Measurements from ENCODE around the gene NPLOC4. TPM values are rescaled to one million over a fixed set of nuclear protein-coding genes. Genes with fewer than 3 reads are reported as not detected.

The NPLOC4 gene
- total and polyA plus RNA-seq, 4 donors, result 30.1 to 98.0 (median 51.3) TPM

DNA sequence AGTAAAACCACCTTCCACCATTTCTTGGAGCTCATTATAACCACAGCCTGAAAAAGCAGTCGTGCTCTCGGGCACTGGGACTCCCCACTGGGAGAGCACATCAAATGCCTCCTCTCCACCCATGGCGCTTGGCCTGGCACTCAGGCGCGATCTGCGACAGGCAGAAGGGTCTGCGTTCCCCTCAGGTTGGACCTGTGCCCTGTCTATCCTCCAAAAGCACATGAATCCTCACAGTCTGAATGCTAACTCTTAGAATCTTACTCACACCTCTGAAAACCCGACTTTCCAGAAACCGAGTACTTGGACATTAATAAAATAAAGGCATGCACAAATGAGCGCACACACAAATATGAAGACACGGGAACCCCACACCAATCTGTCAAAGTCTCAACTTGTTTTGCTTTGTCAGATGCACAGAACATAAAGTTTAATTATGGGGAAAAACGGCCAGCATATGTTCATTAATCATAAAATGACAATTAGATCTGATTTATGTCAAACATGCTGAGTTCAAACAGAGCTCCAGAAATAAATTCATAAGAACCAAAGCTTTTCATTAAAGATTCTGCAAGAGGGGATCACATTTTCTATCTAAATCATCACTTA, 64.2 kb downstream of the NPLOC4 start:
- peaks cover 0 to 6% (median 6%) of the 10 kb centered on the region in 5 donors for H3K4me1 ChIP-seq (ENCODE audit: control insufficient read depth in 5 of 5, insufficient read depth in 5 of 5, low read length in 5 of 5)
- 93% methylated on average over 12 of the region's 12 CpGs for WGBS, 2 donors
- no peak for TF ChIP-seq CTCF (IDR thresholded peaks at IDR 0.05; ENCODE audit: control extremely low read depth, extremely low read depth)
- ATAC-seq (ENCODE audit: insufficient read depth, low FRiP score) (no peak), DNase-seq (no peak)
- H3K9ac ChIP-seq (ENCODE audit: insufficient read depth in 1 of 2, low read length in 2 of 2), result no peak overlapping the region
- no peak overlapping the region for H3K4me3 ChIP-seq
- no peaks in the 10 kb centered on the region for H3K9me3 ChIP-seq (ENCODE audit: control insufficient read depth in 4 of 4, insufficient read depth in 3 of 4, low read length in 3 of 4)
- H3K27me3 ChIP-seq (ENCODE audit: control insufficient read depth in 3 of 3, insufficient read depth in 3 of 3, low read length in 2 of 3), result no peaks in the 10 kb centered on the region
- H3K27ac ChIP-seq (ENCODE audit: low read depth in 1 of 2, low read length in 1 of 2), result no peak overlapping the region
- H3K36me3 ChIP-seq (ENCODE audit: control insufficient read depth in 4 of 4, insufficient read depth in 4 of 4, low read length in 4 of 4), result peaks cover 10 to 45% (median 41%) of the 10 kb centered on the region in 4 donors

DNA sequence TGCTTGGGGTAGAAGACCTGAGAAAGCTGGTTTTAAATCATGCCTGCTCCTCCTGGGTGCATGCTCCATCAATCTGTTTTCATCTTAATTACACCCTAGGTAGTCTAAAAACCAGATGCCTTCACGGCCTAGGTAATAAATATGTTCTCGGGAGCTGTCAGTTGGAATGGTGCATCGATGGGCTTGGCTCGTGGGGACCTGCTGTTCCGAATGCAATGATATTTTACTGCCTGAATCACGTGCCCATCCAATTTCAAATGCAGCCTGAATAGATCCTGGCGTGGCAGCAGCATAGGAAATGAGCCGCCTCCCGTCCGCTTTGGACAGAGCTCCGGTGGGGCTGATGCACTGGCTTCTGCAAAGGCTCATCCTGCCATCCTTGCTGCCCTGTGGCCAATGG, 65.9 kb downstream of the NPLOC4 start:
- Histone ChIP-seq H3K4me3 (no peak overlapping the region), H3K4me1 (ENCODE audit: control insufficient read depth in 5 of 5, insufficient read depth in 5 of 5, low read length in 5 of 5) (peaks cover 7 to 22% (median 15%) of the 10 kb centered on the region in 5 donors), H3K9me3 (ENCODE audit: control insufficient read depth in 4 of 4, insufficient read depth in 3 of 4, low read length in 3 of 4) (no peaks in the 10 kb centered on the region), H3K9ac (ENCODE audit: insufficient read depth in 1 of 2, low read length in 2 of 2) (no peak overlapping the region), H3K27ac (ENCODE audit: low read depth in 1 of 2, low read length in 1 of 2) (no peak overlapping the region), H3K27me3 (ENCODE audit: control insufficient read depth in 3 of 3, insufficient read depth in 3 of 3, low read length in 2 of 3) (no peaks in the 10 kb centered on the region), H3K36me3 (ENCODE audit: control insufficient read depth in 4 of 4, insufficient read depth in 4 of 4, low read length in 4 of 4) (peaks cover 10 to 51% (median 40%) of the 10 kb centered on the region in 4 donors)
- WGBS, 2 donors, result 92 to 94% methylated on average over 11 of the region's 11 CpGs
- ATAC-seq (ENCODE audit: insufficient read depth, low FRiP score) (no peak), DNase-seq (no peak)
- TF ChIP-seq CTCF (IDR thresholded peaks at IDR 0.05; ENCODE audit: control extremely low read depth, extremely low read depth), result no peak

DNA sequence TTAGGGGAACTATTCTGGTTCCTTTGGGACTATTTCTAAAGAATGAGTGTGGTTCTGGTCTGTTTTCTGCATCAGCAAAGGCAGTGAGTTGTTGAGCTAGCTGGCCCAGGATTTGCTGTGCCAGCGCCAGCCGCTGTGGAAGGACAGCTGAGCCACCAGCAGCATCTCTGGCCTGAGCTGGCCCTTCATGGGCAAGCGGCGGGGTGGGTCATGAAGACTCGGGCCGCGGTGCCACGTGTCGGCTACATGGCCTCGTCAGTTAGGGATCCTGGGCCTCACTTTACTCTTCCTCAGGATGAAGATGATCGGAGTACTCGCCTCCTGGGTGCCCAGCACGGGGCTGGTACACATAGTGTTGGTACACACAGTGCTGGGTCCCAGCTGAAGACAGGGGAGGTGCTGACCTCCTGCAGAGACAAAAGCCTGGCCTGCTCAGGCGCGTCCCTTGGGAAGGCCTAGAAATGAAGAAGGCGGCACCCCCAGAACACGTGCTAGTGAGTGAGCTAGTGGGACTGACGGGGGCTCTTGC, 66.9 kb downstream of the NPLOC4 start:
- no peak for ATAC-seq (ENCODE audit: insufficient read depth, low FRiP score)
- peaks cover 8 to 25% (median 18%) of the 10 kb centered on the region in 5 donors for H3K4me1 ChIP-seq (ENCODE audit: control insufficient read depth in 5 of 5, insufficient read depth in 5 of 5, low read length in 5 of 5)
- no peak for DNase-seq

More for the DNA sequence above, 66.9 kb downstream of the NPLOC4 start:
- Histone ChIP-seq H3K27ac (ENCODE audit: low read depth in 1 of 2, low read length in 1 of 2) (no peak overlapping the region), H3K36me3 (ENCODE audit: control insufficient read depth in 4 of 4, insufficient read depth in 4 of 4, low read length in 4 of 4) (peaks cover 14 to 58% (median 43%) of the 10 kb centered on the region in 4 donors), H3K9me3 (ENCODE audit: control insufficient read depth in 4 of 4, insufficient read depth in 3 of 4, low read length in 3 of 4) (no peaks in the 10 kb centered on the region), H3K4me3 (no peak overlapping the region), H3K9ac (ENCODE audit: insufficient read depth in 1 of 2, low read length in 2 of 2) (no peak overlapping the region), H3K27me3 (ENCODE audit: control insufficient read depth in 3 of 3, insufficient read depth in 3 of 3, low read length in 2 of 3) (no peaks in the 10 kb centered on the region)
- no peak for TF ChIP-seq CTCF (IDR thresholded peaks at IDR 0.05; ENCODE audit: control extremely low read depth, extremely low read depth)
- WGBS, 2 donors, result 97 to 99% methylated on average over 18 of the region's 18 CpGs

All from lung (tissue), 12 donors.